Right renal pelvis (tissue), 4 donors: ENCODE data around the gene TMPRSS7. TPM values are rescaled to one million over a fixed set of nuclear protein-coding genes. Genes with fewer than 3 reads are reported as not detected.
"Not testable (repeated sequence)": the region's sequence is repeated elsewhere in the genome, so short reads cannot be mapped to it uniquely, and the experiment has no call there.

ENCODE experiments used
- DNase-seq, 4 donors: peaks; one replicate each; pipeline ENCODE4 v3.0.0-alpha.2; 2013; ENCODE audit warnings: low read depth in 4 of 4, low spot score in 3 of 4, missing footprints in 1 of 4
- polyA plus RNA-seq, 4 donors: library from polyadenylated mRNA; unstranded; fragments of 120-200 nt; gene quantifications; one replicate each; pipeline ENCODE4 v1.2.1, GENCODE V29; 2013; ENCODE audit not compliant: insufficient read length in 4 of 4

TMPRSS7 gene
- polyA plus RNA-seq, 4 donors = 0.05 to 0.07 TPM; not detected in 2

- no peak for DNase-seq
Observed at GRCh38 chr3:112012205-112012992, 22.1 kb upstream of the TMPRSS7 start.

GRCh38 chr3:112013058-112013783, 21.3 kb upstream of the TMPRSS7 start:
- peak in 3 of 4 donors; percentile 48 to 69 (median 49) for DNase-seq

DNA sequence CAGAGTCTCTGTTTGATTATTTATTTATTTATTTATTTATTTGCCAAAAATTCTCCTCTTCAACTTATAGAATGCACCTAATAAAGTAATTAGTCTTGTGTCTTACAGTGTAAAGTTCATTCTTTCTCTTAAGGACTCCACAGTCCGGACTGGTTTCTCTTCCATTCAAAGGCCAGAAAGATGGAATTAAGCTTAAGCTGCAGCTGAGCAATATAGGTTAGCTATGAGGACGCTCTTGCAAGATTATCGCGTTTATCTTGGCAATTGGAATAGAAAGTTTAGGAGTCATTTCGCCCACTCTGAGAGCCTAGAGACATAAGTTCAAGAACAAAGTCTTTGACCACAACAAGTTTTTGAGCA, 20.8 kb upstream of the TMPRSS7 start:
- no peak for DNase-seq

GRCh38 chr3:112017091-112017490, 17.4 kb upstream of the TMPRSS7 start:
- DNase-seq = no peak

- no peak for DNase-seq
Observed at GRCh38 chr3:112018712-112019111, 15.8 kb upstream of the TMPRSS7 start.

- no peak for DNase-seq
Observed at GRCh38 chr3:112019716-112020115, 14.8 kb upstream of the TMPRSS7 start.

- DNase-seq = no peak
Observed at GRCh38 chr3:112020674-112021085, 13.9 kb upstream of the TMPRSS7 start.

DNA sequence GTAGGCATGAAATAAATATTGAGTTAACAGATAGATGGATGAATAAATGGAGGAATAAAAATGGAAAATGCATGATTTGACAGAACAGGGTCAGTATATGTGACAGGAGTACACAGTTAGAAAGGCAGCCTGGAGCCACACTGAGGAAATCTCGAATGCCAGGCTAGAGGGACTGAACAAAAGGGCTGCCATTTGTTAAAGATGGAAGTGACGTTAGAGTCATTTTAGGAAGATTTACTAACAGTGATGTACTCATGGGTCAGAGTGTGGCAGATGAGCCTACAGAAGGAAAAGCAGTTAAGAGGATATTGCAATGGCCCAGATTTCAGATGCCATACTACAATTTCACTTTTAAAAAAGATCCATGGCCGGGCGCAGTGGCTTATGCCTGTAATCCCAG, 7.4 kb upstream of the TMPRSS7 start:
- DNase-seq = no peak

- DNase-seq = no peak
Observed at GRCh38 chr3:112027826-112028225, 6.7 kb upstream of the TMPRSS7 start.

DNA sequence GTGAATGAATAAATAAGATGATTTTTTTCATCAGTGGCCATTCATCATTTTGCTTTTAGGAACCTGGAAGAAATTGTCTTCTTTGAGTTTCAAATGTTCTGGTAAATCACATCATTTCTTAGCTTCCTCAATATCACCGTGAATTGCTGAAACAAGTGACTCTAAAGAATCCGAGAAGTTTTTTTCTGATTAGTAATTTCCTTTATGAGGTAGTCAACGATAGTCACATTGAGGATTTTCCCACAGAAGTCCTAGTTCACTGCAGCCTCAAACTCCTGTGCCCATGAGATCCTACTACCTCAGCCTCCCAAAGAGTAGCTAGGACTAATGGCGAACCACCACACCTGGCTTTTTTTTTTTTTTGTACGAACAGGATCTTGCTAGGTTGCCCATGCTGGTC, 3.6 kb upstream of the TMPRSS7 start:
- DNase-seq = no peak

DNA sequence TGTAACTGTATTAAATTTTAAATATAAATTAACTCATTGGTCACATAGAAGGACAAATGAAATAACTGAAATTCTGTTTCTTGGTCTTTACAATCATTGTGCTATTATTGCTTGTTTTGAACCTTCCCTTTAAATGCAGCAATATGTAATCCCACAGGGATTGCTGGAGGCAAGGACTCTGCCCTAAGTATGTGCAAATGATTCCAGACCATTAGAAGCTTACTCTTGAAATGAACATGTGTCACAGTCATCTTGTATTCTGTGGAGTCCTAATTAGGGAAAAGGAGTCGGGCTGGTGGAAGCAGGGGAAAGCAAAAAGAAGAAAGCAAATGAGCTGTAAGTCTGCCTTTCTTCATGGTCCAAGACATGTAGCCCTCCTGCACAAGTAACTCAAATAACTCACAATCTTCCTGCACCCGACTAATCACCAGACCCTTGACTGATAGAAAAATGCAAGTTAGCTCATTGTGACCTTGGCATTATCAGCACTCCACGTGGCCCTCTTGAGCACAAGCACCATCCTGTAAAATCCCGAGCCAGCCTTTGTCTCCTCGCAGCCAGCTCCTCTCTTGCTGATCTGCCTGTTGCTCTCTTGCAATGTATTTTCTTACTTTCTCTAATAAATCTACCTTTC, 2.3 kb upstream of the TMPRSS7 start:
- no peak for DNase-seq

GRCh38 chr3:112035241-112035640, 705 bp downstream of the TMPRSS7 start:
- no peak for DNase-seq

GRCh38 chr3:112037194-112037593, 2.7 kb downstream of the TMPRSS7 start:
- not testable (repeated sequence) for DNase-seq

DNA sequence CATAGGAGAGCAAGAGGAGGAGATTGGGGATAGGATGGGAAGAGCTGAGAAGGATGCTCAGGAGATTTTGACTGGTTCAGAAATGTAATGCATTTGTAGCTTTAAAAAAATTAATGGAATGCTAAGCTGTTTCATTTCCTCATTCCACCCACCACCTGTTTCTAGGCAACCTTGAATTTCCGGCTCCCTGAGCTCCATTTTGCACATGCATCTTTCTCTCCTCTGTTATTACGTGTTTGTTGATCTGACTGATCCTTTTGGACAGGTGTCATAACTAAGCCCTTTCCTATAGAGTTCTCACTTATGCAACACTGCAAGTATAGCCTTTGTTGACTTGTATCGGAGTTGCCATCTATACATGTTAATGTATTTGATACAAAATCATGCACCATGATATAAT, 4.3 kb downstream of the TMPRSS7 start:
- DNase-seq = no peak

GRCh38 chr3:112041321-112041720, 6.8 kb downstream of the TMPRSS7 start:
- no peak for DNase-seq

- no peak for DNase-seq
Observed at GRCh38 chr3:112042842-112043280, 8.3 kb downstream of the TMPRSS7 start.

GRCh38 chr3:112043621-112044201, 9.2 kb downstream of the TMPRSS7 start:
- DNase-seq = peak; percentile 22 to 48 (median 36)

GRCh38 chr3:112046599-112046998, 12.1 kb downstream of the TMPRSS7 start:
- no peak for DNase-seq

GRCh38 chr3:112047264-112047663, 12.7 kb downstream of the TMPRSS7 start:
- no peak for DNase-seq

GRCh38 chr3:112048911-112049310, 14.4 kb downstream of the TMPRSS7 start:
- DNase-seq = no peak

DNA sequence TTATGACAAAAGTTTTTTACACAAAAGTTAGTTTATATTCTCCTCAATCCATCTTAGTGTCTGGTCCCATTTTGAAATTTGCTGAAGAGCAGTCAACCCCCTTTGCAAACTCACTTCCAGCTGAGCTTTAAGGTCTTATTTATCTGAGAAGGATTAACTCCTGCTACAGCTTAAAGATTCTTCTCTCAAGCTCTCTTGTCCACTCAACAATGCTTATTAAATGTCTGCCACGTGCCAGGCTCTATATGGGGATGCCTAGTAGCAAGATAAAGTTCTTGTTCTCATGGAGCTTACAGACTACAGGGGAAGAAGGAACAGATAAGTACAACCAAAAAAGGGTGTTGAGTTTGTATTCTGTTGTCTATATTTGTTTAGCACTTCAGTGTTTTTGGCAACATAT, 18.7 kb downstream of the TMPRSS7 start:
- no peak for DNase-seq
